NCI-H1048 (cell line): Measurements from ENCODE around the gene WASHC1.
"Not testable (repeated sequence)": the region's sequence is repeated elsewhere in the genome, so short reads cannot be mapped to it uniquely, and the experiment has no call there.

Experiments used
- DNase-seq: peaks from one replicate; lab custom pipeline; 2025; lab: John Stamatoyannopoulos, UW

The WASHC1 gene

GRCh38 chr9:29356-29755 is at the start of gene WASHC1:
Gene WASHC1, minus strand, starts transcription at chr9:29456. Its CDS starts 4,457 bp downstream, at chr9:24999.
- not testable (repeated sequence) for DNase-seq

GRCh38 chr9:78333-78732 is 49.1 kb upstream of the WASHC1 start:
- DNase-seq, result not testable (repeated sequence)

GRCh38 chr9:76389-76788 is 47.1 kb upstream of the WASHC1 start:
- DNase-seq, result not testable (repeated sequence)

- DNase-seq, result not testable (repeated sequence)
Observed at GRCh38 chr9:73900-74525, 44.8 kb upstream of the WASHC1 start.

- DNase-seq, result not testable (repeated sequence)
Observed at GRCh38 chr9:73076-73899, 44.0 kb upstream of the WASHC1 start.

- not testable (repeated sequence) for DNase-seq
Observed at GRCh38 chr9:63031-63629, 33.9 kb upstream of the WASHC1 start.

- DNase-seq, result not testable (repeated sequence)
Observed at GRCh38 chr9:52678-53077, 23.4 kb upstream of the WASHC1 start.

- DNase-seq, result not testable (repeated sequence)
Observed at GRCh38 chr9:48190-48842, 19.1 kb upstream of the WASHC1 start.

GRCh38 chr9:46639-47271 is 17.5 kb upstream of the WASHC1 start:
- not testable (repeated sequence) for DNase-seq

- DNase-seq, result not testable (repeated sequence)
Observed at GRCh38 chr9:46164-46563, 16.9 kb upstream of the WASHC1 start.

- not testable (repeated sequence) for DNase-seq
Observed at GRCh38 chr9:45180-45878, 16.1 kb upstream of the WASHC1 start.

- DNase-seq, result not testable (repeated sequence)
Observed at GRCh38 chr9:44416-44815, 15.2 kb upstream of the WASHC1 start.

- not testable (repeated sequence) for DNase-seq
Observed at GRCh38 chr9:43636-44035, 14.4 kb upstream of the WASHC1 start.

- DNase-seq, result not testable (repeated sequence)
Observed at GRCh38 chr9:43116-43515, 13.9 kb upstream of the WASHC1 start.

- not testable (repeated sequence) for DNase-seq
Observed at GRCh38 chr9:41819-42218, 12.6 kb upstream of the WASHC1 start.

GRCh38 chr9:41261-41676 is 12.0 kb upstream of the WASHC1 start:
- not testable (repeated sequence) for DNase-seq

- not testable (repeated sequence) for DNase-seq
Observed at GRCh38 chr9:32308-32707, 3.1 kb upstream of the WASHC1 start.

GRCh38 chr9:28775-29174 is 481 bp downstream of the WASHC1 start:
- not testable (repeated sequence) for DNase-seq

GRCh38 chr9:21621-22020 is 7.6 kb downstream of the WASHC1 start:
- not testable (repeated sequence) for DNase-seq

- not testable (repeated sequence) for DNase-seq
Observed at GRCh38 chr9:16875-17274, 12.4 kb downstream of the WASHC1 start.
